ENCODE data around the gene CDK14.

GRCh38 chr7:90629297-90629918 lies 33.3 kb downstream of the CDK14 start:
- TF ChIP-seq CTCF (IDR thresholded peaks at IDR 0.05) (peak; percentile 32 to 42 (median 38)), POLR2A (IDR thresholded peaks at IDR 0.05) (no peak)
